ENCODE results near the gene C10orf62.

DNA sequence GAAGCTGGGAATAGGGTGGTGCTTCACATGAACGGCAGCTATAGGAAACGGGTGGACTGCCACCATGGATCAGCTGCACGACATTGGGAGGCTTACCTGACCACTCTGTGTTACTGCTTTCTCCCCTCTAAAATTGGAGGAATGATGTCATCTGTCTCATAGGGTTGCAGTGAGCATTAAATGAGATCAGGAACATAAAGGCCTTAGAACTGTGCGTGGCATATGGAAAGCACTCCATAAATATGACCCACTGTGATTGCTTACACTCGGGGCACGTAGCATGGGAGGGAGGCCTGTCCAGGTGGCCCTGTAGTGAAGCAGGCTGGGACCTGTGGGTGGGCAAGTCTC is 9.7 kb downstream of the C10orf62 start:
- TF ChIP-seq, protein P1, sequence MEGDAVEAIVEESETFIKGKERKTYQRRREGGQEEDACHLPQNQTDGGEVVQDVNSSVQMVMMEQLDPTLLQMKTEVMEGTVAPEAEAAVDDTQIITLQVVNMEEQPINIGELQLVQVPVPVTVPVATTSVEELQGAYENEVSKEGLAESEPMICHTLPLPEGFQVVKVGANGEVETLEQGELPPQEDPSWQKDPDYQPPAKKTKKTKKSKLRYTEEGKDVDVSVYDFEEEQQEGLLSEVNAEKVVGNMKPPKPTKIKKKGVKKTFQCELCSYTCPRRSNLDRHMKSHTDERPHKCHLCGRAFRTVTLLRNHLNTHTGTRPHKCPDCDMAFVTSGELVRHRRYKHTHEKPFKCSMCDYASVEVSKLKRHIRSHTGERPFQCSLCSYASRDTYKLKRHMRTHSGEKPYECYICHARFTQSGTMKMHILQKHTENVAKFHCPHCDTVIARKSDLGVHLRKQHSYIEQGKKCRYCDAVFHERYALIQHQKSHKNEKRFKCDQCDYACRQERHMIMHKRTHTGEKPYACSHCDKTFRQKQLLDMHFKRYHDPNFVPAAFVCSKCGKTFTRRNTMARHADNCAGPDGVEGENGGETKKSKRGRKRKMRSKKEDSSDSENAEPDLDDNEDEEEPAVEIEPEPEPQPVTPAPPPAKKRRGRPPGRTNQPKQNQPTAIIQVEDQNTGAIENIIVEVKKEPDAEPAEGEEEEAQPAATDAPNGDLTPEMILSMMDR (optimal IDR thresholded peaks at IDR 0.05 in 1 of 3, IDR thresholded peaks at IDR 0.05 in 1 of 3, conservative IDR thresholded peaks at IDR 0.05 in 1 of 3; ENCODE audit: extremely low read depth in 1 of 3, insufficient read depth in 2 of 3, low read length in 3 of 3): no peak
- TF ChIP-seq EZH2 (IDR thresholded peaks at IDR 0.05; ENCODE audit: low read length): no peak

All from keratinocyte (primary cell).